GM18951 (cell line): ENCODE measurements around the gene SERPINE2.

ENCODE experiments used
- POLR2A ChIP-seq: IDR thresholded peaks from 4 replicates; pipeline ENCODE4 v1.6.1; 2011; ENCODE audit warnings: mild to moderate bottlenecking; ENCODE audit not compliant: insufficient read length, insufficient read depth; ENCODE audit errors: extremely low read depth
- in situ Hi-C: fragments of 300-500 bp; cut with MboI; formaldehyde crosslinking; loops from one replicate; pipeline ENCODE4 v1.12.0; 2022; ENCODE audit warnings: low sequenced_read_pairs, mixed read lengths, inconsistent platforms; ENCODE audit not compliant: unreplicated experiment

SERPINE2 gene

GRCh38 chr2:223930103-223930976 lies 108.7 kb downstream of the SERPINE2 start:
- no peak for TF ChIP-seq POLR2A
- in situ Hi-C loops, result no loop called here

- no peak for TF ChIP-seq POLR2A
- in situ Hi-C loops, result no loop called here
Measured at GRCh38 chr2:223929571-223930102, 109.4 kb downstream of the SERPINE2 start.

- TF ChIP-seq POLR2A, result no peak
- in situ Hi-C loops, result no loop called here
Measured at GRCh38 chr2:223928113-223929006, 110.7 kb downstream of the SERPINE2 start.

- in situ Hi-C loops, result no loop called here
- no peak for TF ChIP-seq POLR2A
Measured at GRCh38 chr2:223925106-223925505, 114.0 kb downstream of the SERPINE2 start.
